Measurements from ENCODE around the gene GCSH. TPM values are rescaled to one million over a fixed set of nuclear protein-coding genes. Genes with fewer than 3 reads are reported as not detected.

GCSH gene
- total RNA-seq, result 23.2 and 25.7 TPM in 2 replicates

DNA sequence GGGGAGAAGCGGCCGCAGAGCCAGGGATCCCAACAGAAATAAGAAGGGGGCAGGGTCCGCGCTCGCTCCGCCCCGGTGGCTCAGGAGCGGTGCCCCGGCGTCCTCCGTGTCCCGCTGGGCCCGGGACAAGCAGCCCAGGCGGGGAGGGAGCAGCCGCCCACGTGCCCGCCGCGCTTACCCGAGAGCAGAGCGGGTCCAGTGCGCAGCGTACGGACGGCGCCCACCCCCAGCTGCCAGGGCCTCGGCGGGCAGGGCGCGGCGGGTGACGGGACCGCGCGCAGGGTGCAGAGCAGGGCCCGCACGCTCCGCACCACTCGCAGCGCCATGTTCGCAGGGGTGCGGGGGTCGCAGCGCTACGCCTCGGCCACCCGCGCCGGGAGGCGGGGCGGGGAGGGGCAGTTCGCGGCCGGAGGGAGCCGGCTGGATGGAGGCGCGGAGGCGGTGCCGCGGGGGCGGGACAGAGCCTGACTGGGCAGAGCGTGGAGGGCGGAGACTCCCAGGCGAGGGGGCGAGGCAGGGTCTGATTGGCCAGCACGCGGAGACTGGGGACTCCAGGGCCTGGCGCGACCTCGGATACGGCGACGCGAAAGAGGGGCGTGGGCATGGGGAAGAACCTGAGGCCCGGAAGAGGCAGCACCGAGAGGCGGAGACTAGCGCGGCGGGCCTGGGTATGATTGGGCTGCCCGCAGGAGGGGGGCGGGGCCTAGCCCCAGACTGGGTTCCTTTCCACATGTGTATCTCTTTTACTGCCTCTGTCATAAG, at the start of gene GCSH:
Gene GCSH, minus strand, starts transcription at position 443 of the 762 bp plus-strand sequence. Its CDS starts 117 bp downstream, at position 326.
- DNase-seq (ENCODE audit: low spot score), result peak; percentile 99
- Mint-ChIP-seq H3K27me3 (ENCODE audit: low read depth) (no peaks in the 10 kb centered on the region), H3K36me3 (ENCODE audit: low read depth) (no peaks in the 10 kb centered on the region), H3K4me3 (ENCODE audit: low read depth) (peak within 1 kb of the TSS; percentile 77), H3K9me3 (peaks cover 4% of the 10 kb centered on the region), H3K27ac (peak within 1 kb of the TSS; percentile 61), H3K4me1 (ENCODE audit: low read depth) (peaks cover 8% of the 10 kb centered on the region)
- intact Hi-C loops (cut with micrococcal nuclease), result loop anchor here (1.0 to 10.0 kb wide), 4 partner anchors 19 to 219 kb away; partner anchors contain the start of genes ATMIN, C16orf46, CENPN and GAN

DNA sequence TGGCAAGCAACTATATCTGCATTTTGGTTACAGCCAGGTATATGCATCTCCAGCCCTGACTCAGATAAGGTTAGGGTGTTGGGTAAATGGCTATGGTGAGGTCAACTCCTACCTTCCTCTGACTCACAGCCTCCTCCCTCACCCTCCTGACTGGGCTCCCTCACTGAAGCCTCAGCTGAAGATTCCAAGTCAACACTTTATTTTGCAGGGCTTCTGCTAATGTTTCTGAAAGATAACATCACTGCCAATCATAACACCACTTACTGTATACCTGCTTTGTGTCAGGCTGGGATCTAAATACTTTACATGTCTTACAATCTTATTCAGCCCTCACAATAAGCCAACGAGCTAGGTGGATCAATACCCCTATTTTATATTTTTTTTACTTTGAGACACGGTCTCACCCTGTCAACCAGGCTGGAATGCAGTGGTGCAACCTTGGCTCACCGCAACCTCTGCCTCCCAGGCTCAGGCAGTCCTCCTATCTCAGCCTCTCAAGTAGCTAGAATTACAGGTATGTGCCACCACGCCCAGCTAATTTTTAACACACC, 47.8 kb upstream of the GCSH start:
- no peaks in the 10 kb centered on the region for H3K9me3 Mint-ChIP-seq
- no peak for DNase-seq (ENCODE audit: low spot score)
- H3K4me3 Mint-ChIP-seq (ENCODE audit: low read depth), result no peak overlapping the region

DNA sequence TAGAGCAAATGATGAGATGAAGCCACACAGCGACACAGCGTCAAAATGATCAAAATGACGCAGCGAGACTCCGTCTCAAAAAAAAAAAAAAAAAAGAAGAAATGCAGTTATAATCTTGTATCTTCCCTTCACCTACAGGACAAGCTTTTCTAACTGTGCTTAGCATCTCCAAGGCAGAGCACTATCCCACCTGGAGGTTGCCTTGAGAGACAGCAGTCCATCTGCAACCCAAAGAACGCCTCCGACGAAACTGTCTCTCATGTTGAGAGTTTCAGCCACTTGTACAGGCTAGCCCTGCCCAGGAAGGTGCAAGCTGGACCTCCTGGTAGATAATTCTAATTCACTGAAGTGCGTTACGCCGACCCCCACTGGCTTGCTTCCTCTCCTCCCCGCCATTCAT, 46.7 kb upstream of the GCSH start:
- H3K27ac Mint-ChIP-seq, result no peak overlapping the region
- intact Hi-C loops (cut with micrococcal nuclease), result no loop called here
- DNase-seq (ENCODE audit: low spot score), result no peak
- H3K27me3 Mint-ChIP-seq (ENCODE audit: low read depth), result no peaks in the 10 kb centered on the region
- H3K36me3 Mint-ChIP-seq (ENCODE audit: low read depth), result no peaks in the 10 kb centered on the region
- no peak overlapping the region for H3K4me3 Mint-ChIP-seq (ENCODE audit: low read depth)
- no peaks in the 10 kb centered on the region for H3K4me1 Mint-ChIP-seq (ENCODE audit: low read depth)
- no peaks in the 10 kb centered on the region for H3K9me3 Mint-ChIP-seq

More for the DNA sequence above, 47.8 kb upstream of the GCSH start:
- Mint-ChIP-seq H3K27ac (no peak overlapping the region), H3K36me3 (ENCODE audit: low read depth) (no peaks in the 10 kb centered on the region), H3K4me1 (ENCODE audit: low read depth) (no peaks in the 10 kb centered on the region), H3K27me3 (ENCODE audit: low read depth) (no peaks in the 10 kb centered on the region)
- intact Hi-C loops (cut with micrococcal nuclease), result no loop called here

- DNase-seq (ENCODE audit: low spot score), result no peak
- Mint-ChIP-seq H3K4me1 (ENCODE audit: low read depth) (no peaks in the 10 kb centered on the region), H3K4me3 (ENCODE audit: low read depth) (no peak overlapping the region), H3K27ac (no peak overlapping the region), H3K9me3 (no peaks in the 10 kb centered on the region), H3K36me3 (ENCODE audit: low read depth) (no peaks in the 10 kb centered on the region), H3K27me3 (ENCODE audit: low read depth) (no peaks in the 10 kb centered on the region)
- intact Hi-C loops (cut with micrococcal nuclease), result no loop called here
Measured at GRCh38 chr16:81140930-81141780, 45.0 kb upstream of the GCSH start.

GRCh38 chr16:81138831-81139557, 42.8 kb upstream of the GCSH start:
- intact Hi-C loops (cut with micrococcal nuclease), result no loop called here

DNA sequence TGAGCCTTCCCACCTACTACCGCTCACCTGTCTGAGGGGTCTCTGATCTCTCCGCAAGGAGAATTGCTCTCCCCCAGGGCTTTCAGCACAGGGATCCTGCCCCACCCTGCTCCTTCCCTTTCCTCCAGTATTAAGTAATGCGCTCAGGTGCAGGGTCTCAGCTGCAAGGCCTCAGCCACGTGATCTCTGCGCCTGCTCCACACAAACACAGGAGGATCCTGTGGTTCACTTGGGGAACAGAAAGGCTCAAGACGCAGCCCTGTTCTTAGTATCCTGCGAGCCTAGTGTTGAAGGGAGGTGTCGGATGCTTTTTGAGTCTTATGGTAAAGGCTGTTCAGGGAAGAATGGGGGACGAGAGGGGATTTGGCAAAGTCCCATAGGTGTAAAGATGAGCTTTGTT, 41.6 kb upstream of the GCSH start:
- intact Hi-C loops (cut with micrococcal nuclease), result no loop called here
- Mint-ChIP-seq H3K4me3 (ENCODE audit: low read depth) (no peak overlapping the region), H3K27ac (no peak overlapping the region), H3K27me3 (ENCODE audit: low read depth) (no peaks in the 10 kb centered on the region), H3K9me3 (no peaks in the 10 kb centered on the region), H3K4me1 (ENCODE audit: low read depth) (no peaks in the 10 kb centered on the region), H3K36me3 (ENCODE audit: low read depth) (no peaks in the 10 kb centered on the region)
- DNase-seq (ENCODE audit: low spot score), result no peak

More at GRCh38 chr16:81138831-81139557, 42.8 kb upstream of the GCSH start:
- no peaks in the 10 kb centered on the region for H3K36me3 Mint-ChIP-seq (ENCODE audit: low read depth)
- no peaks in the 10 kb centered on the region for H3K27me3 Mint-ChIP-seq (ENCODE audit: low read depth)
- no peaks in the 10 kb centered on the region for H3K9me3 Mint-ChIP-seq
- DNase-seq (ENCODE audit: low spot score), result no peak
- H3K27ac Mint-ChIP-seq, result no peak overlapping the region
- H3K4me1 Mint-ChIP-seq (ENCODE audit: low read depth), result no peaks in the 10 kb centered on the region
- H3K4me3 Mint-ChIP-seq (ENCODE audit: low read depth), result no peak overlapping the region

- H3K27ac Mint-ChIP-seq, result no peak overlapping the region
- no peaks in the 10 kb centered on the region for H3K9me3 Mint-ChIP-seq
- no peaks in the 10 kb centered on the region for H3K27me3 Mint-ChIP-seq (ENCODE audit: low read depth)
- no peak overlapping the region for H3K4me3 Mint-ChIP-seq (ENCODE audit: low read depth)
- no peaks in the 10 kb centered on the region for H3K36me3 Mint-ChIP-seq (ENCODE audit: low read depth)
- no peaks in the 10 kb centered on the region for H3K4me1 Mint-ChIP-seq (ENCODE audit: low read depth)
- intact Hi-C loops (cut with micrococcal nuclease), result no loop called here
- DNase-seq (ENCODE audit: low spot score), result no peak
Measured at GRCh38 chr16:81136390-81137335, 40.5 kb upstream of the GCSH start.

DNA sequence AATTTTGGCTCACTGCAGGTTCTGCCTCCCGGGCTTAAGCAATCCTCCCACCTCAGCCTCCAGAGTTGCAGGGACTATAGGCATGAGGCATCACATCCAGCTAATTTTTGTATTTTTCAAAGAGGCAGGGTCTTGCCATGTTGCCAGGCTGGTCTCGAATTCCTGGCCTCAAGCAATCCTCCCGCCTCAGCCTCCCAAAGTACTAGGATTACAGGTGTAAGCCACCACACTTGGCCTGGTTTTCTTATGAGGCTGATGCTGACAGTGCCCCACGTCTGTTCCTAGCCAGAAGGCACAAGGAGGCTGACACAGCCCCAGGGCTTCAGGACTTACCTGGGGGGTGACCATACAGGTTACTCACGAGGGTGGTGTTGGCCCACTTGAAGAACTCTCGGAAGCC, 33.9 kb upstream of the GCSH start:
- Mint-ChIP-seq H3K36me3 (ENCODE audit: low read depth) (no peaks in the 10 kb centered on the region), H3K27ac (no peak overlapping the region), H3K4me1 (ENCODE audit: low read depth) (no peaks in the 10 kb centered on the region), H3K4me3 (ENCODE audit: low read depth) (no peak overlapping the region), H3K9me3 (no peaks in the 10 kb centered on the region), H3K27me3 (ENCODE audit: low read depth) (no peaks in the 10 kb centered on the region)
- intact Hi-C loops (cut with micrococcal nuclease), result no loop called here
- DNase-seq (ENCODE audit: low spot score), result no peak

DNA sequence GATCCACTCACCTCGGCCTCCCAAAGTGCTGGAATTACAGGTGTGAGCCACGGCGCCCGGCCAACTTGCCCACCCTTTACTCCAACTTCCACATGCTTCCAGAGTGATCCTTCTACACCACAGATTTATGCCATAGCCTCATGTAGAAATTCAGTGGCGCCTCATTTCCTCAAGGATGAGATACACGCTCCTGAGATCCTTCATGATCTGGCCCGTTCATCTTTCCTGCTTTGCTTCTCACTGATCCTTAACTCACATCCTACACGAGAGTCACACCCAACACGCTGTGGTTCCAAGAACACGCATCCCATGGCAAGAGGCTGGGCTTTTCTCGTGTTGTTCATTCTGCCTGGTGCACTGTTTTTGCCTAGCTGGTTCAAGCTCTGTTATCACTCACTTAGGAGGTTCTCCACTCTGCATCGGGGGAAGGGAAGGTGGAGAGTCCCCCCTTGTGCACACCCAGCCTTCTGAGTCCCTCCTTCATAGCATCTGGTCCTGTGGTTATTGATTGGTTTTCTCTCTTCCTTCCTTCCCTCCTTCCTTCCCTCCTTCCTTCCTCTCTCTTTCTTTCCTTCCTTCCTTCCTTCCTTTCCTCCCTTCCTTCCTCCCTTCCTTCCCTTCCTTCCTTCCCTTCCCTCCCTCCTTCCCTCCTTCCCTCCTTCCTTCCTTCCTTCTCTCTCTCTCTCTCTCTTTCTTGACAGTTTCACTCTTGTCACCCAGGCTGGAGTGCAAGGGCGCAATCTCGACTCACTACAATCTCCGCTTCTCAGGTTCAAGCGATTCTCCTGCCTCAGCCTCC, 32.7 kb upstream of the GCSH start:
- Mint-ChIP-seq H3K4me1 (ENCODE audit: low read depth) (no peaks in the 10 kb centered on the region), H3K27ac (no peak overlapping the region), H3K27me3 (ENCODE audit: low read depth) (no peaks in the 10 kb centered on the region), H3K4me3 (ENCODE audit: low read depth) (no peak overlapping the region), H3K9me3 (no peaks in the 10 kb centered on the region), H3K36me3 (ENCODE audit: low read depth) (no peaks in the 10 kb centered on the region)
- no peak for DNase-seq (ENCODE audit: low spot score)
- intact Hi-C loops (cut with micrococcal nuclease), result no loop called here

- DNase-seq (ENCODE audit: low spot score), result no peak
- Mint-ChIP-seq H3K4me1 (ENCODE audit: low read depth) (no peaks in the 10 kb centered on the region), H3K9me3 (no peaks in the 10 kb centered on the region), H3K27ac (no peak overlapping the region), H3K36me3 (ENCODE audit: low read depth) (no peaks in the 10 kb centered on the region), H3K4me3 (ENCODE audit: low read depth) (no peak overlapping the region), H3K27me3 (ENCODE audit: low read depth) (no peaks in the 10 kb centered on the region)
- intact Hi-C loops (cut with micrococcal nuclease), result no loop called here
Measured at GRCh38 chr16:81127051-81127450, 30.9 kb upstream of the GCSH start.

- Mint-ChIP-seq H3K4me1 (ENCODE audit: low read depth) (no peaks in the 10 kb centered on the region), H3K27me3 (ENCODE audit: low read depth) (peaks cover 2% of the 10 kb centered on the region), H3K27ac (no peak overlapping the region), H3K9me3 (no peaks in the 10 kb centered on the region), H3K36me3 (ENCODE audit: low read depth) (no peaks in the 10 kb centered on the region), H3K4me3 (ENCODE audit: low read depth) (no peak overlapping the region)
- intact Hi-C loops (cut with micrococcal nuclease), result no loop called here
- DNase-seq (ENCODE audit: low spot score), result no peak
Measured at GRCh38 chr16:81123092-81123852, 27.1 kb upstream of the GCSH start.
